A673 (cell line): ENCODE data around the gene TRPM3. TPM values are rescaled to one million over a fixed set of nuclear protein-coding genes. Genes with fewer than 3 reads are reported as not detected.

Experiments used
- BruUV-seq: library from RNA; stranded (reverse); fragments of 400-500 nt; replicated peaks from 2 replicates; lab custom pipeline; 2021; lab: Mats Ljungman, UMichigan
- CTCF ChIA-PET: fragments of 300-600 bp; sonication (Branson Sonifier 250); formaldehyde crosslinking; loops from one replicate; lab custom pipeline; 2022; ENCODE audit warnings: antibody characterized with exemption; lab: Charles Lee
- POLR2A ChIA-PET: fragments of 300-600 bp; sonication (Branson Sonifier 250); formaldehyde crosslinking; loops from one replicate; lab custom pipeline; 2022; ENCODE audit warnings: antibody characterized with exemption; ENCODE audit not compliant: low non-redundant PET; lab: Charles Lee
- DNase-seq: peaks from one replicate; pipeline ENCODE4 v3.0.0-alpha.2; 2015; ENCODE audit warnings: low spot score
- H3K27ac ChIP-seq: fragments of 200-600 bp; sonication (generic); 2 replicates; pipeline ENCODE4 v1.5.1; 2016; ENCODE audit warnings: mixed run types, low read depth, mild to moderate bottlenecking, mixed read lengths, antibody characterized with exemption, low read length; ENCODE audit not compliant: poor library complexity, severe bottlenecking
- H3K27me3 ChIP-seq: fragments of 200-600 bp; sonication (generic); replicated peaks from 2 replicates; pipeline ENCODE4 v1.6.1; 2017; ENCODE audit warnings: mixed run types, low read depth, mild to moderate bottlenecking, mixed read lengths, antibody characterized with exemption, low read length; ENCODE audit not compliant: insufficient read depth, poor library complexity
- H3K36me3 ChIP-seq: fragments of 200-600 bp; sonication (generic); 2 replicates; pipeline ENCODE4 v1.6.1; 2016; ENCODE audit warnings: mixed run types, mild to moderate bottlenecking, mixed read lengths, antibody characterized with exemption, low read length; ENCODE audit not compliant: insufficient read depth, poor library complexity, severe bottlenecking
- H3K4me1 ChIP-seq: fragments of 200-600 bp; sonication (generic); 2 replicates; pipeline ENCODE4 v1.6.1; 2017; ENCODE audit warnings: mixed run types, mild to moderate bottlenecking, mixed read lengths, antibody characterized with exemption, low read length; ENCODE audit not compliant: insufficient read depth, poor library complexity, severe bottlenecking
- H3K4me3 ChIP-seq: fragments of 200-600 bp; sonication (generic); 2 replicates; pipeline ENCODE4 v1.5.1; 2016; ENCODE audit warnings: low read depth, mixed run types, mild to moderate bottlenecking, mixed read lengths, low read length; ENCODE audit not compliant: poor library complexity, severe bottlenecking
- H3K9me3 ChIP-seq: fragments of 200-600 bp; sonication (generic); 2 replicates; pipeline ENCODE4 v1.6.1; 2016; ENCODE audit warnings: mixed run types, low read depth, mild to moderate bottlenecking, mixed read lengths, antibody characterized with exemption, low read length; ENCODE audit not compliant: poor library complexity, severe bottlenecking
- EZH2 ChIP-seq: fragments of 200-600 bp; sonication (generic); IDR thresholded peaks from 2 replicates; pipeline ENCODE4 v1.6.1; 2017; ENCODE audit warnings: borderline replicate concordance, low read depth, mild to moderate bottlenecking, mixed read lengths, antibody characterized with exemption, low read length; ENCODE audit not compliant: poor library complexity, severe bottlenecking
- intact Hi-C: fragments of 100-400 bp; cut with micrococcal nuclease; formaldehyde crosslinking; loops from one replicate; pipeline ENCODE4 v1.10.0; 2022; ENCODE audit not compliant: unreplicated experiment
- total RNA-seq: library from RNA; stranded (reverse); gene quantifications from 2 replicates; pipeline ENCODE4 v1.2.3, GENCODE V29; 2021
- TF ChIP-seq, protein P1 (sequence below): fragments of 300-800, 200-600 bp; sonication (generic); conservative IDR thresholded peaks from 2 replicates; pipeline ENCODE4 v1.5.1; 2017; ENCODE audit warnings: low read depth, mild to moderate bottlenecking, antibody characterized with exemption, low read length, moderate library complexity, mixed read lengths

Gene TRPM3
- total RNA-seq, 1 experiment from 2014 or later, result not detected

DNA sequence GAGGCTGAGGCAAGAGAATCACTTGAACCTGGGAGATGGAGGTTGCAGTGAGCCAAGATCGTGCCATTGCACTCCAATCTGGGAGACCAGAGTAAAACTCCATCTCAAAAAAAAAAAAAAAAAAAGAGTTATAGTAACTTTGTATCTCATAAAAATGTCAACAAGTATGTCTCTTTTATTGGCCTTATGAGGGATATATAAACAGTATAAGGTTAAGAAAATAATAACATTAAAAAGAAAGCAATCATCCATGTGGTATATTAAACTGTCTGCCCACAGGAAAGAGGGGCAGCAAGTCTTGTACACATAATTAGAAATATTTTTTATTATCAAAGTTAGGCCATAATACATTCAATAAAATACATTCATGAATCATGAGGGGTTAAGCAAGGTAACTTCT, 447.6 kb downstream of the TRPM3 start:
- no peaks in the 10 kb centered on the region for H3K36me3 ChIP-seq
- no peak overlapping the region for H3K27ac ChIP-seq
- H3K4me1 ChIP-seq, result peaks cover 3% of the 10 kb centered on the region
- no TSS peak for BruUV-seq
- ChIA-PET POLR2A (no interaction called here), CTCF (no interaction called here)
- DNase-seq, result no peak
- H3K9me3 ChIP-seq, result no peaks in the 10 kb centered on the region
- TF ChIP-seq, protein P1, sequence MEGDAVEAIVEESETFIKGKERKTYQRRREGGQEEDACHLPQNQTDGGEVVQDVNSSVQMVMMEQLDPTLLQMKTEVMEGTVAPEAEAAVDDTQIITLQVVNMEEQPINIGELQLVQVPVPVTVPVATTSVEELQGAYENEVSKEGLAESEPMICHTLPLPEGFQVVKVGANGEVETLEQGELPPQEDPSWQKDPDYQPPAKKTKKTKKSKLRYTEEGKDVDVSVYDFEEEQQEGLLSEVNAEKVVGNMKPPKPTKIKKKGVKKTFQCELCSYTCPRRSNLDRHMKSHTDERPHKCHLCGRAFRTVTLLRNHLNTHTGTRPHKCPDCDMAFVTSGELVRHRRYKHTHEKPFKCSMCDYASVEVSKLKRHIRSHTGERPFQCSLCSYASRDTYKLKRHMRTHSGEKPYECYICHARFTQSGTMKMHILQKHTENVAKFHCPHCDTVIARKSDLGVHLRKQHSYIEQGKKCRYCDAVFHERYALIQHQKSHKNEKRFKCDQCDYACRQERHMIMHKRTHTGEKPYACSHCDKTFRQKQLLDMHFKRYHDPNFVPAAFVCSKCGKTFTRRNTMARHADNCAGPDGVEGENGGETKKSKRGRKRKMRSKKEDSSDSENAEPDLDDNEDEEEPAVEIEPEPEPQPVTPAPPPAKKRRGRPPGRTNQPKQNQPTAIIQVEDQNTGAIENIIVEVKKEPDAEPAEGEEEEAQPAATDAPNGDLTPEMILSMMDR, result no peak
- no peak for TF ChIP-seq EZH2
- no peak overlapping the region for H3K4me3 ChIP-seq
- H3K27me3 ChIP-seq, result no peaks in the 10 kb centered on the region
- intact Hi-C loops, result no loop called here

- no peak overlapping the region for H3K27ac ChIP-seq
- H3K36me3 ChIP-seq, result no peaks in the 10 kb centered on the region
- BruUV-seq, result no TSS peak
- H3K27me3 ChIP-seq, result no peaks in the 10 kb centered on the region
- H3K4me3 ChIP-seq, result no peak overlapping the region
- ChIA-PET CTCF (no interaction called here), POLR2A (no interaction called here)
- DNase-seq, result no peak
- peaks cover 3% of the 10 kb centered on the region for H3K4me1 ChIP-seq
- no peaks in the 10 kb centered on the region for H3K9me3 ChIP-seq
- intact Hi-C loops, result no loop called here
- TF ChIP-seq, protein P1, result no peak
These were observed 449.2 kb downstream of the TRPM3 start for GRCh38 chr9:70672161-70672649.

DNA sequence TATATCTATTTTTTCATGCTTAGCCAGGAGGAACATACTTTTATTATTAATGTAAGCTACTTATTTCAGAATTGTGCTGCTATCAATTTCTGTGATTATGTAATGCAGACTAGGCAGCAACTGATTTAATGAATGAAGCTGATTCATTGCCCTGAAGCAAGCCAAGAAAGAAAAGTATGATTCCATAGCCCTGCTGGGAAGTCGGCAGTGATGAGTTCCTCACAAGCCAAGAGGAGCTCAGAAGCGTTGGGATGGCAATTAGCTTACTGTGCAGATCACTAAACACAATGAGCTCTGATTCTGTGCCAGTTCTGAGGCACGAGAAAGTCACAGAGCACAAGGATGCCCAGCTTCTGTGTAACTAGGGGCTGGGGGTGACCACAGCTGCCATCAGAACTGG, 452.7 kb downstream of the TRPM3 start:
- BruUV-seq, result no TSS peak
- H3K9me3 ChIP-seq, result no peaks in the 10 kb centered on the region
- H3K27me3 ChIP-seq, result no peaks in the 10 kb centered on the region
- POLR2A ChIA-PET, result no interaction called here
- no peak overlapping the region for H3K4me3 ChIP-seq
- no peaks in the 10 kb centered on the region for H3K36me3 ChIP-seq
- no peak for DNase-seq
- no peak overlapping the region for H3K27ac ChIP-seq
- intact Hi-C loops, result no loop called here
- CTCF ChIA-PET, result no interaction called here
- no peak for TF ChIP-seq EZH2
- TF ChIP-seq, protein P1, result no peak
- H3K4me1 ChIP-seq, result no peaks in the 10 kb centered on the region
